Muscle of leg (tissue), 11 donors: ENCODE results near the gene S100A5. TPM values are rescaled to one million over a fixed set of nuclear protein-coding genes. Genes with fewer than 3 reads are reported as not detected.
"Not testable (repeated sequence)": the region's sequence is repeated elsewhere in the genome, so short reads cannot be mapped to it uniquely, and the experiment has no call there.

Experiments
- DNase-seq: peaks from one replicate; pipeline ENCODE4 v3.0.0; 2013
- H3K27ac ChIP-seq: one replicate; pipeline ENCODE4 v1.5.1; 2013; ENCODE audit warnings: mild to moderate bottlenecking, low read length, control low read depth
- H3K27me3 ChIP-seq: one replicate; pipeline ENCODE4 v1.6.1; 2013; ENCODE audit warnings: low read length; ENCODE audit not compliant: control insufficient read depth, insufficient read depth
- H3K36me3 ChIP-seq: one replicate; pipeline ENCODE4 v1.6.1; 2013; ENCODE audit warnings: low read length; ENCODE audit not compliant: control insufficient read depth, insufficient read depth
- H3K4me1 ChIP-seq: one replicate; pipeline ENCODE4 v1.6.1; 2013; ENCODE audit warnings: low read length; ENCODE audit not compliant: control insufficient read depth, insufficient read depth
- H3K4me3 ChIP-seq: one replicate; pipeline ENCODE4 v1.5.1; 2013; ENCODE audit warnings: low read length, control low read depth
- H3K9me3 ChIP-seq: replicated peaks from 2 replicates; pipeline ENCODE4 v1.6.1; 2013; ENCODE audit warnings: low read depth, low read length; ENCODE audit not compliant: control insufficient read depth
- WGBS: methylation state at CpG from one replicate; pipeline ENCODE4 v1.1.5; 2013; ENCODE audit warnings: missing lambda C conversion rate; ENCODE audit not compliant: insufficient coverage; 5-methylcytosine and 5-hydroxymethylcytosine counted together
- polyA plus RNA-seq, 8 donors: library from polyadenylated mRNA; unstranded; fragments of 120-200 nt; gene quantifications; one replicate each; pipeline versions ENCODE4 v1.2.1 to v1.2.3, GENCODE V29; 2013; ENCODE audit warnings: inconsistent platforms in 1 of 8, low replicate concordance in 1 of 8; ENCODE audit not compliant: insufficient read length in 8 of 8, insufficient read depth in 1 of 8
- total RNA-seq: library from RNA; stranded (reverse); fragments of 120-200 nt; gene quantifications from one replicate; pipeline ENCODE4 v1.2.4, GENCODE V29; 2013

Gene S100A5
- total and polyA plus RNA-seq, 9 donors: 0.31 TPM; not detected in 8

- DNase-seq: peak; percentile 21
- Histone ChIP-seq H3K36me3 (no peaks in the 10 kb centered on the region), H3K27ac (peak overlapping the region; percentile 18), H3K27me3 (no peaks in the 10 kb centered on the region), H3K4me1 (peaks cover 50% of the 10 kb centered on the region), H3K9me3 (no peaks in the 10 kb centered on the region), H3K4me3 (no peak overlapping the region)
- 62% methylated on average over 17 of the region's 22 CpGs for WGBS
Observed at GRCh38 chr1:153567621-153568366, 27.1 kb upstream of the S100A5 start.

GRCh38 chr1:153566414-153567371, 26.0 kb upstream of the S100A5 start:
- H3K4me1 ChIP-seq: peaks cover 46% of the 10 kb centered on the region

GRCh38 chr1:153565529-153566374, 25.0 kb upstream of the S100A5 start, which contains the start of gene S100A2:
Gene S100A2 (minus strand): TSS chr1:153565844. CDS start chr1:153563877, 1,967 bp downstream.
- H3K4me1 ChIP-seq: peaks cover 46% of the 10 kb centered on the region
- DNase-seq: peak; percentile 41
- no peaks in the 10 kb centered on the region for H3K36me3 ChIP-seq
- no peaks in the 10 kb centered on the region for H3K9me3 ChIP-seq
- no peak within 1 kb of the TSS for H3K4me3 ChIP-seq
- H3K27ac ChIP-seq: peak within 1 kb of the TSS; percentile 91
- 65% methylated on average over 6 of the region's 8 CpGs for WGBS
- no peaks in the 10 kb centered on the region for H3K27me3 ChIP-seq

More at GRCh38 chr1:153566414-153567371, 26.0 kb upstream of the S100A5 start:
- Histone ChIP-seq H3K36me3 (no peaks in the 10 kb centered on the region), H3K4me3 (no peak overlapping the region), H3K27me3 (no peaks in the 10 kb centered on the region), H3K9me3 (no peaks in the 10 kb centered on the region), H3K27ac (peak overlapping the region; percentile 91)
- peak; percentile 93 for DNase-seq
- WGBS: 37% methylated on average over 12 of the region's 16 CpGs

GRCh38 chr1:153563991-153564390, 23.3 kb upstream of the S100A5 start:
- no peak overlapping the region for H3K4me3 ChIP-seq
- H3K9me3 ChIP-seq: no peaks in the 10 kb centered on the region
- H3K27ac ChIP-seq: no peak overlapping the region
- 90% methylated on average over 5 of the region's 7 CpGs for WGBS
- peaks cover 46% of the 10 kb centered on the region for H3K4me1 ChIP-seq
- no peaks in the 10 kb centered on the region for H3K36me3 ChIP-seq
- H3K27me3 ChIP-seq: no peaks in the 10 kb centered on the region
- no peak for DNase-seq

- DNase-seq: no peak
- H3K9me3 ChIP-seq: no peaks in the 10 kb centered on the region
- H3K27me3 ChIP-seq: no peaks in the 10 kb centered on the region
- no peak overlapping the region for H3K27ac ChIP-seq
- 70% methylated on average over 5 of the region's 6 CpGs for WGBS
- H3K4me1 ChIP-seq: peaks cover 43% of the 10 kb centered on the region
- no peaks in the 10 kb centered on the region for H3K36me3 ChIP-seq
- H3K4me3 ChIP-seq: no peak overlapping the region
Observed at GRCh38 chr1:153563483-153563901, 22.8 kb upstream of the S100A5 start.

- not testable (repeated sequence) for H3K27ac ChIP-seq, H3K27me3 ChIP-seq, H3K4me3 ChIP-seq, H3K36me3 ChIP-seq, DNase-seq, H3K9me3 ChIP-seq
- H3K4me1 ChIP-seq: peaks cover 28% of the 10 kb centered on the region
- no CpG with 5 or more reads among the region's 3 CpGs for WGBS
Observed at GRCh38 chr1:153562021-153562420, 21.3 kb upstream of the S100A5 start.

- WGBS: 100% methylated on average over 3 of the region's 3 CpGs
- no peaks in the 10 kb centered on the region for H3K36me3 ChIP-seq
- no peaks in the 10 kb centered on the region for H3K9me3 ChIP-seq
- no peaks in the 10 kb centered on the region for H3K27me3 ChIP-seq
- H3K4me1 ChIP-seq: peaks cover 23% of the 10 kb centered on the region
- no peak for DNase-seq
- no peak overlapping the region for H3K4me3 ChIP-seq
- H3K27ac ChIP-seq: no peak overlapping the region
Observed at GRCh38 chr1:153561466-153561985, 20.8 kb upstream of the S100A5 start.

- no peak overlapping the region for H3K27ac ChIP-seq
- peaks cover 17% of the 10 kb centered on the region for H3K4me1 ChIP-seq
- H3K27me3 ChIP-seq: no peaks in the 10 kb centered on the region
- H3K4me3 ChIP-seq: no peak overlapping the region
- H3K9me3 ChIP-seq: no peaks in the 10 kb centered on the region
- DNase-seq: no peak
- H3K36me3 ChIP-seq: no peaks in the 10 kb centered on the region
- 69% methylated on average over 5 of the region's 10 CpGs for WGBS
Observed at GRCh38 chr1:153560771-153561465, 20.2 kb upstream of the S100A5 start.

- H3K9me3 ChIP-seq: no peaks in the 10 kb centered on the region
- WGBS: no CpG with 5 or more reads among the region's 2 CpGs
- DNase-seq: no peak
- no peaks in the 10 kb centered on the region for H3K27me3 ChIP-seq
- H3K36me3 ChIP-seq: no peaks in the 10 kb centered on the region
- no peak overlapping the region for H3K27ac ChIP-seq
- H3K4me1 ChIP-seq: peaks cover 10% of the 10 kb centered on the region
- no peak overlapping the region for H3K4me3 ChIP-seq
Observed at GRCh38 chr1:153560241-153560640, 19.5 kb upstream of the S100A5 start.
